ENCODE data around the gene SPATA19.
"Not testable (repeated sequence)": the region's sequence is repeated elsewhere in the genome, so short reads cannot be mapped to it uniquely, and the experiment has no call there.

The SPATA19 gene

GRCh38 chr11:133845413-133845812 is at the start of gene SPATA19:
TSS of gene SPATA19 (minus strand) at chr11:133845513. CDS start at chr11:133845446, 67 bp downstream.
- no peak for DNase-seq

GRCh38 chr11:133895061-133895479 is 49.8 kb upstream of the SPATA19 start:
- no peak for DNase-seq

DNA sequence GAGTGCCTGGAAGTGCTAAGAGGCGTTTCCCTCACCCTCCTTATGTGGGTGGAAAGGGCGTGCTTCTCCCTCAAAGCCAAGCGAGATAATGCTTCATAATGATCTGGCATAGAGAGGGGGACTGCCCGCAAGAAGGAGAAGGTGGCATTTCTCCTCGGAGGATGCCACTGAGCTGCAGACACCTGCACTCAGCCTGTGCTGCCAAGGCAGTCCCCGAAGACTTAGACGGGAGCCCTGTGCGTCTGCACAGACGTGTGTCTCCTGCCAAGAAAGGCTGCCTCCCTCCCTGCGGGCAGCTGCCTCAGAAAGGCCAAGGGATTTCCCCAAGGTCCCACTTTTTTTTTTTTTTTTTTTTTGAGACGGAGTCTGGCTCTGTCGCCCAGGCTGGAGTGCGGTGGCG is 48.1 kb upstream of the SPATA19 start:
- no peak for DNase-seq

- DNase-seq: no peak
Measured at GRCh38 chr11:133892584-133893380, 47.5 kb upstream of the SPATA19 start.

GRCh38 chr11:133892126-133892525 is 46.8 kb upstream of the SPATA19 start:
- no peak for DNase-seq

GRCh38 chr11:133889893-133890292 is 44.6 kb upstream of the SPATA19 start:
- no peak for DNase-seq

DNA sequence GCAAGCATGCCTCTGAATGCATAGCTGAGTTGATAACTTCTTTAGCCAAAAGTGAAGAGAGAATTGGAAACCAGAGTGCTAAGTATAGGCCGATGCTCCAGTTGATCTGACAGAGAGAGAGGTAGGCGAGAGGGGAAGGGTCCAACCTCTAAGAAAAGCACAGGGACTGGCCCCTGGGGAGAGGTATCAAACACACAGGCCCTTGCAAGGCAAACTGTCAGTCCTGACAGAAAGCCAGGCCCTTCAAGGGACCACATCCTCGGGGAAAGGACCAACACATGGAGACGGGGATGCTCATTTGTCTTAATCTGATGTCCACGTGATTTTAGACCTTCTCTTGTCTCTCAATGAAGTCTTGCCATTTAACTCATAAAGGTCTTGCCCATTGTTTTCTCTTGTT is 43.9 kb upstream of the SPATA19 start:
- no peak for DNase-seq

DNA sequence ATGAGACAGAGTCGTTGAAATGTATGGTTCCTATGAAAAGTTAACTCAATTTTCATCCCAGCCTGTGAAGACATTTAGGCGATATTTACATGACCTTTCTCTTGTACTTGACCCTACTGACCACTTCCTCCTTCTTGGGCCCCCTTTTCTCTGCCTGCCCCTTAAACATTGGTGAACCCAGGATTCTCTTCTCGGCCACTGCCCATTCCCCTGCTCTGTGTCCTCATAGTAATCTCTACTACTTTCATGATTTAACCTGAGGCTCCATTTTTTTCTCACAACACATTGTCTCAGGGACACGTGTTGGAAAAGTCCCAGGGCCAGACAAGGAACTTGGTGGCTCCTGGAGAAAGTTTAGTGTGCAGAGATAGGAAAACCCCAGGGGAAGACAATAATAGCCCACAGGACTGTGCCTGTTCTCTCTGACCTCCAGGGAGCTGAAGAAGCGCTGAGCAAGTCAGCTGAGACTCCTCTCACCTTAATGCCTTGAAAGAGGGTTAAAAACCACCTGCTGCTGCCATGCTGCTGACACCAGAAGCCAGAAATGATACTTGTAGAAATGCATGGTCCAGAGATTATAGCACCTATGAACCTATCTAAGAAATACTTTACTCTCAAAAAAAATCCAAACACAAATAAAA is 42.5 kb upstream of the SPATA19 start:
- DNase-seq: no peak

GRCh38 chr11:133886029-133886428 is 40.7 kb upstream of the SPATA19 start:
- no peak for DNase-seq

- no peak for DNase-seq
Measured at GRCh38 chr11:133872160-133872559, 26.8 kb upstream of the SPATA19 start.

- no peak for DNase-seq
Measured at GRCh38 chr11:133867456-133867855, 22.1 kb upstream of the SPATA19 start.

DNA sequence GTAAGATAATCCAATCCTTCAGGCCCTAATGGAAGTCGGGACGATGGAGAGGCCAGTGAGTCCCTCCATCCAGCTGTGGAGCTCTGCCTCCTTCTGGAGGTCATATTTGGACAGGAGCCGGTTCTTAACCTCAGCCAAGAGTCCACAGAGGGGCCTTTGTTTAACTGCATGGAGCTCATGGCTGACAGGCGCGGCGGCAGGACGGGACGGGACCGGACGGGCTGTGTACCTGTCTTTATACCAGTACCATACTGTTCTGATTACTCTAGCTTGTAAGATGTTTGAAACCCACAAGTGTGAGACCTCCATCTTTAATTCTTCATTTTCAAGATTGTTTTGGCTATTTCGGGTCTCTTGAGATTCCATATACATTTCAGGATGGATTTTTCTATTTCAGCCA is 20.2 kb upstream of the SPATA19 start:
- DNase-seq: no peak

GRCh38 chr11:133864756-133865155 is 19.4 kb upstream of the SPATA19 start:
- DNase-seq: no peak

DNA sequence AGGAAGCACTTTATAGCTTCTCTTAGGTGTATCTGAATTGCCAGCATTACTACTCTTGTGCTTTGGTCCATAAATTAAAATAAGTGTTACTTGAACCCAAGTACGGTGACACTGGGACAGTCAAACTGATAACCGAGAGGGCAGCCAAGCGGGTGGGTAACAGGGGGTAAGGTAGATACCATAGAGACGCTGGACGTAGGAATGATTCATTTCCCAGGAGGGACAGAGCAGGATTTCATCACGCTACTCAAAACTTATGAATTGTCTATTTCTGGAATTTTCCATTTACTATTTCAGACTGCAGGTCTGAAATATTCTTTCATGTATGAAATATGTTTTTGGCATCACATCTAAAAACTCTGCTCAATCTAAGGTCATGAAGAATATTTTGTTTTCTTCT is 14.8 kb upstream of the SPATA19 start:
- DNase-seq: no peak

DNA sequence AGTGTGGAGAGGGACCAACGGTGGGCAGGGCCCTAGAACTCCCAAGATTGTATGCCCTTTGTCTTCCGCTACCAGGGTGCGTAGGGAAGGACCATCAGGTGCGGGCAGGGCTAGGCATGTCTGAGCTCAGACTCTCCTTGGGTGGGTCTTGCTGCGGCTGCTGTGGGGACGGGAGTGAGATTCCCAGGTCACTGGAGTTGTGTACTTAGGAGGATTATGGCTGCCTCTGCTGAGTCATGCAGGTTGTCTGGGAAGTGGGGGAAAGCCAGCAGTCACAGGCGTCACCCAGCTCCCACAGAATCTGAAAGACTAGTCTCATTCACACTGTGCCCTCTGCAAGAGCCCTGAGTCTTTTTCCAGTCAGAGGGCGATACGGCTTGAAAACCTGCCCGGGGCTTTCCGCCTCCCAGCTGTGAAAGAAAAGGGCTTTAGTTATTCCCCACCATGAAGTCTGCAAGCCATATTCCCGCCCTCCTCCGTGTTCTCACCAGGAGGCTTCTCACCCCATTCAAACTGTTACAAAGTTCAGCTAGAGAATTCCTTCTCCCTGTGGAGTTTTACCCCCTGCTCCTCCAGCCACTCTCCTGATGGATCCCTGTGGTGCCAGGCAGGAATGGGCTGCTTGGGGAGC is 9.1 kb upstream of the SPATA19 start:
- not testable (repeated sequence) for DNase-seq

- DNase-seq: no peak
Measured at GRCh38 chr11:133844217-133844616, 1.1 kb downstream of the SPATA19 start.

DNA sequence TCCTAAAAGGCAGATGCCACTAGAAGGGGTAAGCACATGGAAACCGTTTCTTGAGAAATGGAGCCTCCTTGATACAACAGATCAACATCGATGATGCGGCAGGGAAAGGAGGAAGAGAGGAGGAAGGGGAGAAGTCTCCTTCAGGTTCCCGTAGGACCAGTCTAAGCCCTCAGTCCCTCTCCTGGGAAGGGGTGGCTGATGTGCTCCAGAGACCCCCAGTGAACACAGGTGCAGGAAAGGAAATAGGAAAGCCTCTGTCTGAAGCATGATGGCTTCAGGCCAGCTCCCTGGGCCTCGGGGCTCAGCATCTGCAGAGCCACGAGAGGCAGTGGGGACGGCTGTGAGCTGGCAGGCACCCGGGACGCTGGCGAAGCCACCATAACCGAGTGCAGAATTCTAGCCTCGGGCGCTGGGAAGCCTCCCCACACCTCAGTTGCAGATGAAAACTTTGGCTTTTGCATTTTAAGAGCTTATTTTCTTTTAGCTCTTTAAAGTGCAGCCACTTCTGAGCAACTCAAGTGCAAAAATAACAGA is 1.8 kb downstream of the SPATA19 start:
- no peak for DNase-seq

DNA sequence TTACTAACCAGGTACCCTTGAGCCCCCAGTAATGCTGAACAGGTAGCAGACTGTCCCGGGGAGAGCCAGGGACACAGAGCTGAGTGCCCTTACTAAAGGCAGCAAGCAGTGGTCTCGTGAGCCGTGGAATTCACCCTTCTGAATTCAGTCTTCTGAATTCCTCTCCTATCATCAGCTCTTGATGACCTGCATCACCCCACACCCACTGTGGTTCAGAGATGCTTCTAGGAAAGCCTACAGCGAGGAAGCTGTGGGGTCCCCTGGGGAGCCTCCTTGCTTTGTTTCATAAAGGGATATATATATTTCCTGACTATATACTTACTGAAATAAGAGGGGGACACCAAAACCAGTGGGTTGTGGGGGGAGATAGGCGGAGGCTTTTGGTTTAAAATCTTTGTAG is 2.6 kb downstream of the SPATA19 start:
- DNase-seq: no peak

GRCh38 chr11:133842053-133842452 is 3.3 kb downstream of the SPATA19 start:
- no peak for DNase-seq

DNA sequence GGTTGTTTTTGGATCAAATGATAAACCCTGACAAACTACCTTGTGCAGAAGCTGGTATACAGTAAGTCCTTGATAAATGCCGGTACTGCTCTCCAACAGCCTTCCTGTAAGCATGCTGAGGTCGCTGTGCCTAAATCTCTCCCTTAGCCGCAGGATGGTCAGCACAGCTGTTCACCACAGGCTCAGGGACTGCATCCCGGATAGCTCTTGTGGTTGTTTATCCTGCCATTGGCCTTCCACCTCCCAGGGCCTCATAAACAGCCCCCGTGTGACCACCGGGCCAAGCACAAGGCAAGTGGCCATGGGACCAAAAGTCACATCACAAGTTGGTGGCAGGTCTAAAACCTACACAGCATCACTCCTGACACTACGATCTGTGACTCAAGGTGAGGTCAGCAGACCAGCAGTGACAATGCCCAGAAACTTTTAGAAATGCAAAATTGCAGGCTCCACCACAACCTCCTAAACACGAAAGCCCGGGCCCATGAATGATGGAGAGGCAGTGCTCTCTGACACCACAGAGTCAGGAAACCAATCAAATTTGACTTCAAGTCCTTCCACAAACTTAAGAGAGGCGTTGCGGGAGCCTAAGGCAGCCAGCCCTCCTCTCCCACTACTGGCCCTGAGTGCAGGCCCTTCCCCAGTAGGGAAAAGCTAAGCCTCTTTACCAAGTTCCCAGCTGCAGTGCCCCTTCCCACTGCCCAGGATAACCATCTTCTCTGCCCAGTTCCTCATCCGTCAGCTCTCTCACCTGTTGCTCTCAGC is 3.9 kb downstream of the SPATA19 start:
- DNase-seq: no peak

DNA sequence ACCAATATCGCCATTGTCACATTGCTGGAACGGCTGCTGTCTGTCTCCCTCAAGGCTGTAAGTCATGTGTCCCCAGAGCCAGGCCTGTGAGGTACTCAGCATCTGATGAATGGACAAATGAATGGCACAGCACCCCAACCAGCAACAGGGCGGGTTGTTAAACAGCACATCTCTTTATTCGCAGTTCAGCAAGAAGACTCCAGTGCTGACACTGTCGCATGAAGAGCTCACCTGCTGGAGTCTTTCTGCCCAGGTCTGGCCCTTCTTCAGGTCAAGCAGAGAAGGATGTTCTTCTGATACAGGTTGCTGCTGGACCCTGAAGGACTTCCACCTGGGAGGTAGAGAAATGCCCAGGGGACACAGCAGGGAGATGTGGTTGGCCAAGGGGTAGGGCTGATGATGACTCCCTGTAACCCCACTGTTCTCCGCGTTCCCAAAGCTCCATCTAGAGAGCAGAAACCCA is 4.8 kb downstream of the SPATA19 start:
- no peak for DNase-seq

DNA sequence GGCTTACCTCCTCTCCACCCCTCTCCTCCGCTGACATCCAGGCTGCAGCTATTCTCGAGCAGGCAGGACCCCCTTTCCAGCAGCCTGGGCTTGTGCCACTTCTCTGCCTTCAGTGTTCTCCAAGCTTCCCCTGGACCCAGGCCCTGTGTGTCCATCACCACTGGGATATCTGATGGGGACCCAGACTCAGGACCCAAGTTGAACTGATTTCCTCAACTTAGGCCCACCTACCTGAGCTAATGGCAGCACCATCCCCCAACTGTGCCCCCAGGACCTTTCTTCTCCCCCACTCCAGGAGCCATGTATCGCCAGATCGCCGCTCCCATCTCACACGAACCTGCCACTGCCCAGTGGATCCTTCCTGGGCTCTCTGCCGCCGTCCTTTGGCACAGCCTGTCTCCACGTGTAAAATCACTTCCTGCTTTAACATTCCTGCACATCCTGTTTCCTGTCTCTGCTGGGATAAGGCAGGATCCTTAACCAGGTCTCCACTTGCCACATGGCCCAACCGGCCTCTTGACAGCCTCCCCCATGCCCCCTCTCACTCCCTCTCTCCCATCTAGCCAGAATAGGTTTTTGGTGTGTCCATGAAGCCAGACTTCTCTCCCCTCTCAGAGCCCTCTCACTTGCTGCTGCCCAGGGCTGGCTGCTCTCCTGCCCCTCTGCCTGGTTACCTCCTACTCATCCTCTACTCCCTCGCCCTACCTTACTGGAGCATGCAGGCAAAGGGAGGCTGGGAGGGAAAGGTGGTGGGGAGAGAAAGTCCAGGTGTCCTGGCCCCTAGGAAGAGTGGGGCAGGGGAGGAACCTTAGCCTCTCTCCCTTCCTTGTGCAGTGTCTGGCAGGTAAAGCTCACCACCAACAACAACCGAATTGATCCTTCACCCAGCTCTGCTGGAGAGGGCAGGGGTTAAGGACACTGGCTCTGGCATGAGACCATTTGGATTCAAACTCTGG is 9.4 kb downstream of the SPATA19 start:
- DNase-seq: no peak
